Muscle of arm (tissue), 12 donors: ENCODE data around the gene OGFR. TPM values are rescaled to one million over a fixed set of nuclear protein-coding genes. Genes with fewer than 3 reads are reported as not detected.
A peak's percentile ranks its signal among the peaks of the same experiment; 100 is the strongest.

ENCODE experiments used
- DNase-seq: peaks from one replicate; pipeline ENCODE4 v3.0.0-alpha.2; 2013
- polyA plus RNA-seq, 12 donors: library from polyadenylated mRNA; unstranded; fragments of 120-200 nt; gene quantifications; one replicate each; pipeline ENCODE4 v1.2.1, GENCODE V29; 2013; ENCODE audit not compliant: insufficient read length in 12 of 12

OGFR gene
- polyA plus RNA-seq, 12 donors: 12.0 to 27.2 (median 14.5) TPM; not detected in 1

DNA sequence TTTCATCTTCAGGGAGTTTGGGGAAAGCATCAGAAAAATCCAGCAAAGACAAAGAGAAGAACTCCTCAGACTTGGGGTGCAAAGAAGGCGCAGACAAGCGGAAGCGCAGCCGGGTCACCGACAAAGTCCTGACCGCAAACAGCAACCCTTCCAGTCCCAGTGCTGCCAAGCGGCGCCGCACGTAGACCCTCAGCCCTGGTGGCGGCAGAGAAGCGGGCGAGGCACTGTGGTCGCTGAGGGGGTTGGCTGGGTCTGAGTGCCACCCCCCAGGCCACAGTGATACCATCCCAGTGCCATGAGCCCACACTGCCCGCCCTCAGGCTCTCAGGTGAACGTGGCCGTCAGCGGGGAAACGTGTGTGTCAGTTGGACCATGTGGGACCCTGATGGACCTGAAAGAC, 5.2 kb upstream of the OGFR start:
- no peak for DNase-seq

GRCh38 chr20:62799873-62800272, 4.8 kb upstream of the OGFR start:
- no peak for DNase-seq

GRCh38 chr20:62800314-62801259, 4.0 kb upstream of the OGFR start:
- no peak for DNase-seq

GRCh38 chr20:62801284-62802010, 3.2 kb upstream of the OGFR start:
- DNase-seq: no peak

- DNase-seq: no peak
Measured at GRCh38 chr20:62802026-62802712, 2.5 kb upstream of the OGFR start.

GRCh38 chr20:62804021-62804626, 511 bp upstream of the OGFR start:
- no peak for DNase-seq

GRCh38 chr20:62805155-62805710, 598 bp downstream of the OGFR start:
- no peak for DNase-seq

DNA sequence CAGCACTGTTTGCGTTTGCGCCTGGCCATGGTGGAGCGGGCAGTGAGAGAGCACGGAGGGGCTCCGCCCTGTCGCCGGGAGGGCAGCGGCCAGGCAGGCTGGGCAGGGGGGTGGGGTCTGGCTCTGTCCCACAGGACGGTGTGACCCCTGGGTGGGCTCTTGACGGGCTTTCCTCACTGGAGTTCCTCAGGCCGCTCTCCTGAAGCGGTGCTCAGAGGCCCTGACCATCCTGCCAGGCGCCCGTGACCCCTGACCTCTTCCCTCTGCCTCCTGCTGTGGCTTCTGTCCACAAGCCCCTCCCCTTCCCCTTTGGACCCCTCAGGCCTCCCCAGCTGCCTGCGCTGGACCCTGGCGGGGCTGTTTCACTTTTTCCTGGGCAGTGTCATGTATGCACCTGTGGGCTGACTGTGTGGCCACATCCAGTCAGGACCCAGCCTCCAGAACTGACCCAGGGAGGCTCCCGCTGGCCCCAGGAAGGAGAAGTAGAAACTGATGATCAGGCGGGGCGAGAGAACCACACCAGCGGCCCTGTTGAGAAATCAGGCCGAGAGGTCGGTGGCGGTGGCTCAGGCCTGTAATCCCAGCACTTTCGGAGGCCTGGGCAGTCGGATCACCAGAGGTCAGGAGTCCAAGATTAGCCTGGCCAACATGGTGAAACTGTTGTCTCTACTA, 1.2 kb downstream of the OGFR start:
- no peak for DNase-seq

- DNase-seq: no peak
Measured at GRCh38 chr20:62806383-62807050, 1.9 kb downstream of the OGFR start.

DNA sequence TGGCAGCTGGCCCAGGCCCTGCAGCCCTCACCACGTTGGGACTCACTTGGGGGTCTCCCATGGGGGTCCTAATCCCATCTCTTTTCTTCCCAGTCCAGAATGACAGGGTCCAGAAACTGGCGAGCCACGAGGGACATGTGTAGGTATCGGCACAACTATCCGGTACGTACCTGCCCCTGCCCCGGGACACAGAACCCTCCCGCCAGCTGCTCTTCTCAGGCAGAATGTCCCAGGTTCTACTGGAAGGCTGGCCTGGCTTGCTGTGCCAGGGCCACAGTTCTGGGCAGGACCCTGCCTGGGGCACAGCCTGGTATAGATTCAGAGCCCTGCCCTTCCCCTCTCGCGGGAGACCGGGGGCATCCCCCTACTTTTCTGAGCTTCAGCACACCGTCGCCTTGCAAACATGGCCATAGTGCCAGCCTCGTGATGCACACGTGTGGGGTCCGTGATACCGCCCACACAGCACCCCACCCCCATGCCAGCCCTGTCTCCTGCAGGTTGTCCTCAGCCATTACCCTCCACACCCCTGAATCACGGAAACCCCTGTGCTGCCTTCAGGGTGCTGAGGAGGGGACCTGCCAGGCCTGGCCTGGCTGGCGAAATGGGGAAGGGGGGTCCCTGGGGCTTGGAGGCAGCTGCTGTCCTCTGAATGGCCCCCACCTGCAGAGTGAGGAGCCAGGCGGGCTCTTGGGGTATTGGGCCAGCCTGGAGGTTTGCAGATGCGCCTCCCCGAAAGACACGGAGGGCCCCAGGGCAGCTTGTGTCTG, 3.0 kb downstream of the OGFR start:
- DNase-seq: no peak

- peak; percentile 69 for DNase-seq
Measured at GRCh38 chr20:62808211-62808865, 3.7 kb downstream of the OGFR start.

DNA sequence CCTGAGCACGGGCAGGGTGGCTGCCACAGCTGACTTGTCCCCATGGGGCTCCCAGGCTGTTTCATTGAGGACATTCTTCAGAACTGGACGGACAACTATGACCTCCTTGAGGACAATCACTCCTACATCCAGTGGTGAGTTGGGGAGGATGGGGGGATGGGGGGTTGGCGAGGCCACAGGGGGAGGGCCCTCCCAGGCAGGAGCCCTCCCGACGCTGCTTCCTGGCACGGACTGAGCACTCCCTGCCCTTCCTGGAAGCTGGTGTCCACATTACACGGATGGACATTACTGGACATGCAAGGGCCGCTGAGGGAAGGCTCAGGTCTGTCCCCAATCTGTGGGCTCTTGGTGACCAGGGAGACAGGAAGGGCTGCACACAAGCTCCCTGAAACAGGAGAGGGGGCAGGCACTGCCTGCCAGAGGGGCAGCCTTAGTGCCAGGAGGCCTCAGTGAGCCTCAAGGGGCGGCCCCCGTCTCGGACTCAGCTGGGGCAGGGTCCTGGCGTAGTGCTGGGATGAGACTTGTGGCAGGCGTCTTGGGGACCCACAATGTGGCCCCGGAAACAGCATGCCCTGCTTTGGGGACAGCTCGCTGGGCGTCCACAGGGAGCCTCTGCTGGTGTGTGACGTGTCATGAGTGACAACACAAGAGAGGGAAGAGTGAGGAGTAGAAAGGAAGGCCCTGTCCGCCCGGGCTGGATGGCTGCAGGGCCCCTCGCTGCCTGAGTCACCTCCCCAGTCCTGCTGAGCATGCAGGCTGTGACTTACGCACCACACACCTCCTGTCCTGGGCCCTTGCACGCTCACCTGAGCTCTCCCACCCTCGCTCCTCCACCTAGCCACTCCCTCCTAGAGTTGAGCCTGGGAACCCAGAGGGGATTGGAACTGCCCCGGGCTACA, 5.1 kb downstream of the OGFR start:
- DNase-seq: no peak

- no peak for DNase-seq
Measured at GRCh38 chr20:62811320-62811719, 6.7 kb downstream of the OGFR start.

DNA sequence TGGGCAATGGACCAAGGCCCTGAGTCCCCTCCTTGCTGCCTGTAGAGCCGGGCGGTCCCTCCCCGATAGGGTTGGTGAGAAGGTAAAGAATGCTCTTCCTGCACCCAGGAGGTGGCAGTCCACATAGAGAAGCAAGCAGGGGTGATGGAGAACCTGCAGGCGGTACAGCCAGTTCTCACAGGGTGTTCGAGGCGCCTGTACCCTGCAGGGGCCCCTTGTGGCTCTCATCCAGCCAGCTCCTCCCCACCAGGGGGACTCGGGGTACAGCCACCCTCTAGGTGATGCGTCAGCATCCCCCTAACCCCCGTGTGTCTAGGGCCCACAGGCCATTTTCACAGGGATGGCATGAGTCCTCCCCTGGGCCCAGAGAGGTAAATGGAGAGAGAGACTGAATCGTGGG, 7.1 kb downstream of the OGFR start:
- no peak for DNase-seq

DNA sequence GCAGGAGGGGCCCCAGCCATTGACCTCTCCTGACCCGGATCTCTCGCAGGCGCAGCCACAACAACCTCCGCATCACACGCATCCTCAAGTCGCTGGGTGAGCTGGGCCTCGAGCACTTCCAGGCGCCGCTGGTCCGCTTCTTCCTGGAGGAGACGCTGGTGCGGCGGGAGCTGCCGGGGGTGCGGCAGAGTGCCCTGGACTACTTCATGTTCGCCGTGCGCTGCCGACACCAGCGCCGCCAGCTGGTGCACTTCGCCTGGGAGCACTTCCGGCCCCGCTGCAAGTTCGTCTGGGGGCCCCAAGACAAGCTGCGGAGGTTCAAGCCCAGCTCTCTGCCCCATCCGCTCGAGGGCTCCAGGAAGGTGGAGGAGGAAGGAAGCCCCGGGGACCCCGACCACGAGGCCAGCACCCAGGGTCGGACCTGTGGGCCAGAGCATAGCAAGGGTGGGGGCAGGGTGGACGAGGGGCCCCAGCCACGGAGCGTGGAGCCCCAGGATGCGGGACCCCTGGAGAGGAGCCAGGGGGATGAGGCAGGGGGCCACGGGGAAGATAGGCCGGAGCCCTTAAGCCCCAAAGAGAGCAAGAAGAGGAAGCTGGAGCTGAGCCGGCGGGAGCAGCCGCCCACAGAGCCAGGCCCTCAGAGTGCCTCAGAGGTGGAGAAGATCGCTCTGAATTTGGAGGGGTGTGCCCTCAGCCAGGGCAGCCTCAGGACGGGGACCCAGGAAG, 7.7 kb downstream of the OGFR start:
- no peak for DNase-seq

- DNase-seq: no peak
Measured at GRCh38 chr20:62812907-62813200, 8.2 kb downstream of the OGFR start.

DNA sequence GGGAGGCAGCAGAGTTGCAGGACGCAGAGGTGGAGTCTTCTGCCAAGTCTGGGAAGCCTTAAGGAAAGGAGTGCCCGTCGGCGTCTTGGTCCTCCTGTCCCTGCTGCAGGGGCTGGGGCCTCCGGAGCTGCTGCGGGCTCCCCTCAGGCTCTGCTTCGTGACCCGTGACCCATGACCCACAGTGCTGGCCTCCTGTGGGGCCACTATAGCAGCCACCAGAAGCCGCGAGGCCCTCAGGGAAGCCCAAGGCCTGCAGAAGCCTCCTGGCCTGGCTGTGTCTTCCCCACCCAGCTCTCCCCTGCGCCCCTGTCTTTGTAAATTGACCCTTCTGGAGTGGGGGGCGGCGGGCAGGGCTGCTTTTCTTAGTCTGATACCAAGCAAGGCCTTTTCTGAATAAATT, 9.0 kb downstream of the OGFR start:
- no peak for DNase-seq
